ENCODE data around the gene DHX57.
A peak's percentile ranks its signal among the peaks of the same experiment; 100 is the strongest.

DHX57 gene

GRCh38 chr2:38748391-38748790, 127.3 kb downstream of the DHX57 start:
- Histone ChIP-seq H3K9ac (peak overlapping the region; percentile 25; the same call in 1 of the 2 replicates), H3K9me3 (no peaks in the 10 kb centered on the region), H3K4me3 (0 out of 2 replicates have a peak overlapping the region, but pooled peaks have one; percentile 3), H3K27me3 (no peaks in the 10 kb centered on the region), H3K4me2 (peak overlapping the region; percentile 85), H4K20me1 (peaks cover 73% of the 10 kb centered on the region), H3K36me3 (peaks cover 63% of the 10 kb centered on the region), H3K27ac (no peak overlapping the region), H3K4me1 (peaks cover 46% of the 10 kb centered on the region)
- TF ChIP-seq Cebpa-rat (IDR thresholded peaks at IDR 0.05), result no peak

- Histone ChIP-seq H3K36me3 (peaks cover 68% of the 10 kb centered on the region), H3K4me3 (0 out of 2 replicates have a peak overlapping the region, but pooled peaks have one; percentile 3), H3K27ac (no peak overlapping the region), H3K9ac (peak overlapping the region; percentile 36; the same call in 1 of the 2 replicates), H3K4me1 (peaks cover 46% of the 10 kb centered on the region), H3K9me3 (no peaks in the 10 kb centered on the region), H3K27me3 (no peaks in the 10 kb centered on the region), H3K4me2 (peak overlapping the region; percentile 85), H4K20me1 (peaks cover 78% of the 10 kb centered on the region)
- no peak for TF ChIP-seq Cebpa-rat (IDR thresholded peaks at IDR 0.05)
Observed at GRCh38 chr2:38747819-38748218, 127.9 kb downstream of the DHX57 start.
